ENCODE measurements around the gene CNTRL.
"Not testable (repeated sequence)": the region's sequence is repeated elsewhere in the genome, so short reads cannot be mapped to it uniquely, and the experiment has no call there.

The CNTRL gene

GRCh38 chr9:121169094-121169601 is 94.4 kb downstream of the CNTRL start:
- Histone ChIP-seq H3K27ac (no peak overlapping the region), H3K36me3 (ENCODE audit: insufficient read depth, low read length) (peaks cover 79% of the 10 kb centered on the region), H3K9me3 (ENCODE audit: low read depth, low read length) (no peaks in the 10 kb centered on the region), H3K9ac (ENCODE audit: insufficient read length) (no peak overlapping the region), H3K4me3 (no peak overlapping the region)
- no peak for DNase-seq (ENCODE audit: low read depth, low spot score)
- TF ChIP-seq FOXP2 (optimal IDR thresholded peaks at IDR 0.05; ENCODE audit: control extremely low read depth, extremely low read length, insufficient read depth) (no peak), POLR2AphosphoS5 (IDR thresholded peaks at IDR 0.05; ENCODE audit: borderline replicate concordance, low read depth, low read length) (no peak), EZH2 (IDR thresholded peaks at IDR 0.05) (no peak)

- Histone ChIP-seq H3K9ac (ENCODE audit: insufficient read length) (no peak overlapping the region), H3K36me3 (ENCODE audit: insufficient read depth, low read length) (peaks cover 78% of the 10 kb centered on the region), H3K9me3 (ENCODE audit: low read depth, low read length) (no peaks in the 10 kb centered on the region), H3K27ac (no peak overlapping the region), H3K4me3 (no peak overlapping the region)
- TF ChIP-seq EZH2 (IDR thresholded peaks at IDR 0.05) (no peak), FOXP2 (optimal IDR thresholded peaks at IDR 0.05; ENCODE audit: control extremely low read depth, extremely low read length, insufficient read depth) (no peak), POLR2AphosphoS5 (IDR thresholded peaks at IDR 0.05; ENCODE audit: borderline replicate concordance, low read depth, low read length) (no peak)
- DNase-seq (ENCODE audit: low read depth, low spot score) = no peak
Observed at GRCh38 chr9:121171236-121171635, 96.5 kb downstream of the CNTRL start.

GRCh38 chr9:121172726-121173487 is 98.2 kb downstream of the CNTRL start:
- TF ChIP-seq EZH2 (IDR thresholded peaks at IDR 0.05) = no peak
- no peak for TF ChIP-seq FOXP2 (optimal IDR thresholded peaks at IDR 0.05; ENCODE audit: control extremely low read depth, extremely low read length, insufficient read depth)
- no peak for TF ChIP-seq POLR2AphosphoS5 (IDR thresholded peaks at IDR 0.05; ENCODE audit: borderline replicate concordance, low read depth, low read length)
- Histone ChIP-seq H3K9ac (ENCODE audit: insufficient read length) (no peak overlapping the region), H3K36me3 (ENCODE audit: insufficient read depth, low read length) (peaks cover 85% of the 10 kb centered on the region), H3K27ac (no peak overlapping the region), H3K4me3 (no peak overlapping the region), H3K9me3 (ENCODE audit: low read depth, low read length) (no peaks in the 10 kb centered on the region)
- no peak for DNase-seq (ENCODE audit: low read depth, low spot score)

- DNase-seq (ENCODE audit: low read depth, low spot score) = no peak
- Histone ChIP-seq H3K36me3 (ENCODE audit: insufficient read depth, low read length) (peaks cover 85% of the 10 kb centered on the region), H3K27ac (no peak overlapping the region), H3K4me3 (no peak overlapping the region), H3K9ac (ENCODE audit: insufficient read length) (no peak overlapping the region), H3K9me3 (ENCODE audit: low read depth, low read length) (no peaks in the 10 kb centered on the region)
- TF ChIP-seq POLR2AphosphoS5 (IDR thresholded peaks at IDR 0.05; ENCODE audit: borderline replicate concordance, low read depth, low read length) (no peak), EZH2 (IDR thresholded peaks at IDR 0.05) (no peak), FOXP2 (optimal IDR thresholded peaks at IDR 0.05; ENCODE audit: control extremely low read depth, extremely low read length, insufficient read depth) (no peak)
Observed at GRCh38 chr9:121173501-121173900, 98.7 kb downstream of the CNTRL start.

GRCh38 chr9:121178676-121179372 is 104.1 kb downstream of the CNTRL start:
- Histone ChIP-seq H3K27ac (no peak overlapping the region), H3K9me3 (ENCODE audit: low read depth, low read length) (no peaks in the 10 kb centered on the region)

GRCh38 chr9:121179373-121179721 is 104.6 kb downstream of the CNTRL start:
- peaks cover 82% of the 10 kb centered on the region for H3K36me3 ChIP-seq (ENCODE audit: insufficient read depth, low read length)
- not testable (repeated sequence) for H3K9me3 ChIP-seq (ENCODE audit: low read depth, low read length); H3K27ac ChIP-seq; DNase-seq (ENCODE audit: low read depth, low spot score); H3K9ac ChIP-seq (ENCODE audit: insufficient read length); H3K4me3 ChIP-seq

More at GRCh38 chr9:121178676-121179372, 104.1 kb downstream of the CNTRL start:
- no peak for TF ChIP-seq POLR2AphosphoS5 (IDR thresholded peaks at IDR 0.05; ENCODE audit: borderline replicate concordance, low read depth, low read length)
- TF ChIP-seq FOXP2 (optimal IDR thresholded peaks at IDR 0.05; ENCODE audit: control extremely low read depth, extremely low read length, insufficient read depth) = no peak
- no peak for DNase-seq (ENCODE audit: low read depth, low spot score)
- Histone ChIP-seq H3K9ac (ENCODE audit: insufficient read length) (no peak overlapping the region), H3K4me3 (no peak overlapping the region), H3K36me3 (ENCODE audit: insufficient read depth, low read length) (peaks cover 81% of the 10 kb centered on the region)

- no peak overlapping the region for H3K9ac ChIP-seq (ENCODE audit: insufficient read length)
- DNase-seq (ENCODE audit: low read depth, low spot score) = no peak
- H3K4me3 ChIP-seq = no peak overlapping the region
- no peak overlapping the region for H3K27ac ChIP-seq
- peaks cover 84% of the 10 kb centered on the region for H3K36me3 ChIP-seq (ENCODE audit: insufficient read depth, low read length)
- TF ChIP-seq POLR2AphosphoS5 (IDR thresholded peaks at IDR 0.05; ENCODE audit: borderline replicate concordance, low read depth, low read length) (no peak), EZH2 (IDR thresholded peaks at IDR 0.05) (no peak), FOXP2 (optimal IDR thresholded peaks at IDR 0.05; ENCODE audit: control extremely low read depth, extremely low read length, insufficient read depth) (no peak)
- H3K9me3 ChIP-seq (ENCODE audit: low read depth, low read length) = no peaks in the 10 kb centered on the region
Observed at GRCh38 chr9:121179930-121180681, 105.4 kb downstream of the CNTRL start.

GRCh38 chr9:121182101-121182836 is 107.5 kb downstream of the CNTRL start:
- Histone ChIP-seq H3K36me3 (ENCODE audit: insufficient read depth, low read length) (peaks cover 83% of the 10 kb centered on the region), H3K9ac (ENCODE audit: insufficient read length) (no peak overlapping the region), H3K27ac (no peak overlapping the region), H3K9me3 (ENCODE audit: low read depth, low read length) (no peaks in the 10 kb centered on the region), H3K4me3 (no peak overlapping the region)
- no peak for TF ChIP-seq FOXP2 (optimal IDR thresholded peaks at IDR 0.05; ENCODE audit: control extremely low read depth, extremely low read length, insufficient read depth)
- no peak for TF ChIP-seq EZH2 (IDR thresholded peaks at IDR 0.05)
- TF ChIP-seq POLR2AphosphoS5 (IDR thresholded peaks at IDR 0.05; ENCODE audit: borderline replicate concordance, low read depth, low read length) = no peak
- no peak for DNase-seq (ENCODE audit: low read depth, low spot score)
